Prostate gland (tissue), 2 donors: Measurements from ENCODE around the gene FRMD3. TPM values are rescaled to one million over a fixed set of nuclear protein-coding genes. Genes with fewer than 3 reads are reported as not detected.
A peak's percentile ranks its signal among the peaks of the same experiment; 100 is the strongest.

Experiments
- DNase-seq: peaks from one replicate; pipeline ENCODE4 v3.0.0-alpha.2; 2019; ENCODE audit warnings: low spot score
- H3K27ac ChIP-seq, 2 donors: fragments of 200-600 bp; sonication (generic); 2 replicates each; pipeline ENCODE4 v1.5.1; 2017 to 2019
- H3K27me3 ChIP-seq: fragments of 200-600 bp; sonication (generic); replicated peaks from 2 replicates; pipeline ENCODE4 v1.5.1; 2019; ENCODE audit not compliant: insufficient read depth
- H3K36me3 ChIP-seq, 2 donors: fragments of 200-600 bp; sonication (generic); 1 replicate in 1 of 2; 2 replicates in 1 of 2; pipeline versions ENCODE4 v1.5.1 to v1.8.1; 2017 to 2019
- H3K4me1 ChIP-seq: fragments of 200-600 bp; sonication (generic); replicated peaks from 2 replicates; pipeline ENCODE4 v1.5.1; 2019
- H3K4me3 ChIP-seq, 2 donors: fragments of 200-600 bp; sonication (generic); 2 replicates each; pipeline ENCODE4 v1.5.1; 2017 to 2019
- H3K9me3 ChIP-seq: fragments of 200-600 bp; sonication (generic); 2 replicates; pipeline ENCODE4 v1.5.1; 2017
- CTCF ChIP-seq, 4 experiments: fragments of 200-600 bp in 2 of 4; fragments of 450-650 bp in 2 of 4; sonication (generic) in 2 of 4; IDR thresholded peaks; 1 replicate in 3 of 4; 2 replicates in 1 of 4; pipeline ENCODE4 v1.5.1; 2016 to 2019; ENCODE audit warnings: antibody characterized with exemption in 4 of 4, mild to moderate bottlenecking in 2 of 4, moderate library complexity in 2 of 4
- POLR2A ChIP-seq: fragments of 450-650 bp; IDR thresholded peaks from one replicate; pipeline ENCODE4 v1.6.1; 2016; ENCODE audit warnings: antibody characterized with exemption, mild to moderate bottlenecking
- POLR2AphosphoS5 ChIP-seq: sonication (generic); formaldehyde crosslinking; IDR thresholded peaks from one replicate; pipeline ENCODE4 v1.6.1; 2017; ENCODE audit warnings: antibody characterized with exemption
- WGBS: methylation state at CpG from one replicate; pipeline ENCODE4 v1.1.5; 2018; 5-methylcytosine and 5-hydroxymethylcytosine counted together
- intact Hi-C: fragments of 100-400 bp; cut with DNase I; formaldehyde crosslinking; loops from one replicate; pipeline ENCODE4 v1.14.2; 2022
- total RNA-seq, 2 donors: library from RNA; depleted of rRNA; stranded (reverse); fragments of >200 nt; gene quantifications; one replicate each; pipeline ENCODE4 v1.1.0, GENCODE V29; 2016

FRMD3 gene
- total RNA-seq, 2 donors from 2014 or later, result 2.3 to 3.4 TPM

- 74% methylated on average over 3 of the region's 3 CpGs for WGBS
- Histone ChIP-seq H3K4me1 (no peaks in the 10 kb centered on the region), H3K36me3 (no peaks in the 10 kb centered on the region), H3K27ac (no peak overlapping the region), H3K9me3 (no peaks in the 10 kb centered on the region), H3K4me3 (no peak overlapping the region), H3K27me3 (no peaks in the 10 kb centered on the region)
- TF ChIP-seq CTCF (IDR thresholded peaks at IDR 0.05), result no peak
- TF ChIP-seq POLR2AphosphoS5, result no peak
- TF ChIP-seq POLR2A, result no peak
- no peak for DNase-seq
- intact Hi-C loops, result no loop called here
These were observed 252.6 kb downstream of the FRMD3 start for GRCh38 chr9:83285445-83286225.

- Histone ChIP-seq H3K9me3 (no peaks in the 10 kb centered on the region), H3K36me3 (no peaks in the 10 kb centered on the region), H3K27me3 (no peaks in the 10 kb centered on the region), H3K4me1 (no peaks in the 10 kb centered on the region), H3K4me3 (no peak overlapping the region), H3K27ac (no peak overlapping the region)
- DNase-seq, result no peak
- intact Hi-C loops, result no loop called here
- 89% methylated on average over 5 of the region's 5 CpGs for WGBS
- TF ChIP-seq POLR2A (no peak), CTCF (IDR thresholded peaks at IDR 0.05) (no peak), POLR2AphosphoS5 (no peak)
These were observed 253.5 kb downstream of the FRMD3 start for GRCh38 chr9:83284746-83285145.

GRCh38 chr9:83283528-83283927 is 254.7 kb downstream of the FRMD3 start:
- Histone ChIP-seq H3K36me3 (no peaks in the 10 kb centered on the region), H3K27ac (no peak overlapping the region), H3K9me3 (no peaks in the 10 kb centered on the region), H3K4me3 (no peak overlapping the region), H3K27me3 (no peaks in the 10 kb centered on the region), H3K4me1 (no peaks in the 10 kb centered on the region)
- WGBS, result 75% methylated on average over 2 of the region's 2 CpGs
- no peak for TF ChIP-seq POLR2A
- no peak for DNase-seq
- intact Hi-C loops, result no loop called here

GRCh38 chr9:83281306-83282255 is 256.6 kb downstream of the FRMD3 start:
- no peak overlapping the region for H3K27ac ChIP-seq
- TF ChIP-seq POLR2AphosphoS5 (no peak), POLR2A (no peak), CTCF (IDR thresholded peaks at IDR 0.05) (no peak)
- peak; percentile 15 for DNase-seq

GRCh38 chr9:83280790-83281189 is 257.4 kb downstream of the FRMD3 start:
- no peak for TF ChIP-seq CTCF (IDR thresholded peaks at IDR 0.05)
- TF ChIP-seq POLR2A, result no peak
- TF ChIP-seq POLR2AphosphoS5, result no peak
- Histone ChIP-seq H3K4me1 (no peaks in the 10 kb centered on the region), H3K27ac (no peak overlapping the region), H3K27me3 (no peaks in the 10 kb centered on the region), H3K36me3 (no peaks in the 10 kb centered on the region), H3K9me3 (no peaks in the 10 kb centered on the region), H3K4me3 (no peak overlapping the region)
- WGBS, result 74% methylated on average over 2 of the region's 2 CpGs
- no peak for DNase-seq
- intact Hi-C loops, result no loop called here

More at GRCh38 chr9:83281306-83282255, 256.6 kb downstream of the FRMD3 start:
- Histone ChIP-seq H3K9me3 (no peaks in the 10 kb centered on the region), H3K27me3 (no peaks in the 10 kb centered on the region), H3K4me1 (no peaks in the 10 kb centered on the region), H3K36me3 (no peaks in the 10 kb centered on the region), H3K4me3 (no peak overlapping the region)
- WGBS, result 37% methylated on average over 7 of the region's 7 CpGs
- intact Hi-C loops, result no loop called here
